HG03139 (cell line): ENCODE results near the gene FKBP6.
"Not testable (repeated sequence)": the region's sequence is repeated elsewhere in the genome, so short reads cannot be mapped to it uniquely, and the experiment has no call there.

Experiments
- ATAC-seq: cut with Tn5 transposase; IDR thresholded peaks from one replicate; pipeline ENCODE4 v1.9.1; 2021; ENCODE audit not compliant: unreplicated experiment

FKBP6 gene, protein sequence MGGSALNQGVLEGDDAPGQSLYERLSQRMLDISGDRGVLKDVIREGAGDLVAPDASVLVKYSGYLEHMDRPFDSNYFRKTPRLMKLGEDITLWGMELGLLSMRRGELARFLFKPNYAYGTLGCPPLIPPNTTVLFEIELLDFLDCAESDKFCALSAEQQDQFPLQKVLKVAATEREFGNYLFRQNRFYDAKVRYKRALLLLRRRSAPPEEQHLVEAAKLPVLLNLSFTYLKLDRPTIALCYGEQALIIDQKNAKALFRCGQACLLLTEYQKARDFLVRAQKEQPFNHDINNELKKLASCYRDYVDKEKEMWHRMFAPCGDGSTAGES

DNA sequence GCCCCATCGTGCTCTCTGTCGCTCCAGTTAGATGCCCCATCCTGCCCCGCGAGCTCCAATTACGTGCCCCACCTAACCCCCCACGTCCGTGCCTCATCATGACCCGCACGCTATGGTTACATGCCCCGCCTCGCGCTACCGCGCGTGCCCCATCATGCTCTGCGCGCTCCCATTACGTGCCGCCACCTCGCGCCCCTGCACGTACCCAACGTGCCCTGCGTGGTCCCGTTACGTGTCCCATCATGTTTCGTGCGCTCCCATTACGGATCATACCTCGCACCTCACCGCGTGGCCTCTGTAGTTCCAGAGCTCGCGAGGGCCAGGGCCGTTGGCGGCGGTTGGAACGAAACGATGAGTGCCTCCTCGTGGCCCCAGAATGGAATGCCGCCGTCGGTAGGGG, at the start of gene FKBP6, which contains the start of gene TRIM50:
FKBP6 (plus strand) TSS at position 240 of the 400 bp plus-strand sequence. CDS start 268 bp downstream, outside the sequence.
TRIM50 (minus strand) TSS at position 161 of the 400 bp plus-strand sequence. CDS start 3,295 bp downstream, outside the sequence.
- ATAC-seq = not testable (repeated sequence)

DNA sequence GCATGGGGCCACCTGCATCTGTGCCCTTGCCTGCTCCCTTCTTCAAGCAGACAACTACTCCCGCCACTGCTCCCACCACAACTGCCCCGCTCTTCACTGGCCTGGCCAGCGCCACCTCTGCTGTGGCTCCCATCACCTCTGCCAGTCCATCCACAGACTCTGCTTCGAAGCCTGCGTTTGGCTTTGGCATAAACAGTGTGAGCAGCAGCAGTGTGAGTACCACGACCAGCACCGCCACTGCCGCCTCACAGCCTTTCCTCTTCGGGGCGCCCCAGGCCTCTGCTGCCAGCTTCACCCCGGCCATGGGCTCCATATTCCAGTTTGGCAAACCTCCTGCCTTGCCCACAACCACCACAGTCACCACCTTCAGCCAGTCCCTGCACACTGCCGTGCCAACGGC, 30.7 kb upstream of the FKBP6 start:
- not testable (repeated sequence) for ATAC-seq

DNA sequence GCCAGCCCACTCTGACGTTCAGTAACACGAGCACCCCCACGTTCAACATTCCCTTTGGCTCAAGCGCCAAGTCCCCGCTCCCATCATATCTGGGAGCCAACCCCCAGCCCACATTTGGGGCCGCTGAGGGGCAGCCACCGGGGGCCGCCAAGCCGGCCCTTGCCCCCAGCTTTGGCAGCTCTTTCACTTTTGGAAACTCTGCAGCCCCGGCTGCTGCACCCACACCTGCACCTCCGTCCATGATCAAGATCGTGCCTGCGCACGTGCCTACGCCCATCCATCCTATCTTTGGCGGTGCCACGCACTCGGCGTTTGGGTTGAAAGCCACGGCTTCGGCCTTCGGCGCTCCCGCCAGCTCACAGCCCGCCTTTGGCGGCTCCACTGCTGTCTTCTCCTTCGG, 30.3 kb upstream of the FKBP6 start:
- not testable (repeated sequence) for ATAC-seq

DNA sequence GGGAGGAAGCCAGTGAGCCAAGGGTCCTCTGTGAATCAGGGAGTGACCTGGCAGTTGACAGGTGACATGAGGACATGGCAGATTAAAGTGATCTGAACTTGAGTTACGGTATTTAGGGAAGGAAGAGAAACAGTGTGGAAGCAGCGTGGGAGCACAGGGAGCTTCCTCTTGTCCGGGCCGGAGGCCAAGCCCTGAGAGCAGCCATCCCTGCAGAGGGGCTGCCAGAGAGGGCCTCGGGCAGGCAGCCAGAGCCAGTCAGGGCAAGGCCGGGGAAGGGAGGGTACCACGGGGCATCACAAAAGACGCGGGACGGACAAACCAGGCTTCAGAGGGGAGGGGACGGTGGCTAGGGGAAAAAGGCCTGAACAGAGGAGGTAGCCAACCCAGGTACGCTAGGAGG, 28.1 kb upstream of the FKBP6 start:
- ATAC-seq = not testable (repeated sequence)

DNA sequence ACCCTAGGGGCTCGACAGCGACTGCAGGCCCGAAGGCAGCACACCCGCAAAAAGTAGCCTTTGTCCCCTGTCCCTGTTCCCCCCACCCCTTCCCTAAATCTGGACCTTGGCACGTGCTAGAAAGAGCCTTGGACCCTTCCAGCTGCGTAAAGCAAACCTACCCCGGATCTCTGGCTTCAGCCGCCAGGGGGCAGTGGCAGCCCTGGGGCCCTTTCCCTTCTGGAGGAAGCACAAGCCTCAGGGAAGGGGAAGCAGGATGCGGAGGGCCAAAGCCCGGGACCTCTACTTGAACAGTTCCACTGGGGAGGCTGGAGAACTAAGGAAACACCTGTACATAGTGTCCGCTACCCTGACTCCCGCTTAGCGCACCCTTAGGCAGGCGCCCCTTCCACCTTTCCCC, 26.9 kb upstream of the FKBP6 start:
- not testable (repeated sequence) for ATAC-seq

DNA sequence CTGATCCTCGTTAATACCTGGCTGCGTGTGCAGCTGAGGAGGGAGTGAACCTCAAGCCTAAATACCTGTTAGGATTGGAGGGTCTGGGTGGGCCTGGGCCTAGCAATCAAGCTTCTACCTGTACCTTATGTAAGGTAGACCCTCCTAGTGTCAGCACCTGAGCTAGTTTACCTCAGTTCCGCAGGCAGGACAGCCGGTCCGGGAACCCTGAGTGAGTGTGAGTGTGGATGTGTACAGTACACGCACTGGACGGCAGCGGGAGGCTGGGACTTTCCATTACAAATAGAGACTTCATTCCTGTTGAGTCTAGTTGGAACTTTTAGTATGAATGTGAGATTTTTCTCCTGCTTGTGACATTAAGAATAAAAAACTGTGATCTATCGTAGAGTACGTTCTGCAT, 25.1 kb upstream of the FKBP6 start:
- not testable (repeated sequence) for ATAC-seq

DNA sequence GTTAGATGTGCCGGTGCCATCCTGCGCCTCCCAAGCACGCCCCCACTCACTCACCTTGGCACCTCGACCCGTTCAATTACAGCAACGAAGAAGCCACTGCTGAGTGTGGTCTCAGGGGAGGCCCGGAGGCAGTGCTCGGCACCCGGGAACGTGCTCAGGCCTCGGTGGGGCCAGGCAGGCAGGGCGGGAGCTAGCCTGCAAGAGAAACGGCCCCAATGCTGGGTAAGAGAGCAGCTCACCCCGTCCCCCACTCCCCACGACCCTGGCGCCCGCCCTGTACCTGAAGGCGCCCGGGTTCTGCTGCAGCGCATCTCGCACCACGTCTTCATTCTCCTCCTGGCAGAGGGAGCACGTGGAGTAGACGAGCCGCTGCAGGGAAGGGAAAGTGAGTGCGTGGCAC, 24.4 kb upstream of the FKBP6 start:
- no peak for ATAC-seq

DNA sequence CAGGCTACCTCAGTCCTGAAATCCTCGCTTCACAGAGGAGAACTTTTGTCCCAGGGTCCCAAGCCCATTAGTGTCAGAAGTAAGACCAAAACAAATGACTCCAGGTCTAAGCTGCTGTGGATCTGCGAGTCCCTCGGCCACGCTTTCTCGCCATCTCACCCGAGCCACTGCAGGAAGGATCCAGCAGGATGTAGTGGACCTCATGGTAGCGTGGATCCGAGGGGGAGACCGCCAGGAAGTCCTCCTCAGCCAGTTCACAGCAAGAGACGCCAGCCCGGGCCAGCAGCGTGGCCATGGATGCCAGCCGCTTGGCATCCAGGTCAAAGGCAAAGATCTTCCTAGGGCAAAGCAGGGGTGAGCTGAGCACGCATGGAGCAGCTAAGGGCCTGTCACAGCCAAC, 23.9 kb upstream of the FKBP6 start:
- no peak for ATAC-seq

DNA sequence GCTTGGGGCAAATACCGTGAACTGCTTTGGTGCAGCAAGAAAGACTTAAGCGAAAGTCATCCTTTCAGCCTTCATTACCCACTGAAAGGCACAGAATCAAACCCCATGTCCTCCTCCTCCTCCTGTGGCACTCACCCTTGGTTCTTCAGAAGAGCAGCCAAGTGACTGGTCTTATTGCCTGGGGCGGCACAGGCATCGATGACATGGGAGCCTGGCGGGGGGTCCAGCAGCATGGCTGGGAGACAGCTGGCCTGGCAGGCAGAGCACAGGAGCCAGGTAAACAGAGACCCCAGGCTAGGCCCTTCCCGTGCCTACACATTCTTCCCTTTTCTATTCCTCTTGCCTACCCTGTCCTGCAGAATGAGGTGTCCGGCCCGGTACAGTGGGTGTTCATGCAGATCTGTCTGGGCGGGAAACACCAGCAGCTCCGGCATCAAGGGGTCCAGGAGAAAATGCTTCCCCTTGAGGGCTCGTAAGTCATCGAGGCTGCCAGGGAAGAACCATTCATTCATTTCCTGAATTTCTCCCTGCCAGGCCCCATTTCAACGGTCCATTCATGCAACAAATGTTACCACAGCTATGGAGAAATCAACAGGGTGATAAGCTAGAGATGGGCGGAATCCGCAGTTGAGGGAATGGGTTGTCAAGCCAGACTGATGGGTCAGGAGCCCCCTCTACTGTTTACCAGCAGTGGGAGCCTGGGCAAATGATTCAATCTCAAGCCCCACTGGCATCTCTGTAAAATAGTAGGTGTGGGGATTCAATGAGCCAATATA, 23.2 kb upstream of the FKBP6 start:
- not testable (repeated sequence) for ATAC-seq

DNA sequence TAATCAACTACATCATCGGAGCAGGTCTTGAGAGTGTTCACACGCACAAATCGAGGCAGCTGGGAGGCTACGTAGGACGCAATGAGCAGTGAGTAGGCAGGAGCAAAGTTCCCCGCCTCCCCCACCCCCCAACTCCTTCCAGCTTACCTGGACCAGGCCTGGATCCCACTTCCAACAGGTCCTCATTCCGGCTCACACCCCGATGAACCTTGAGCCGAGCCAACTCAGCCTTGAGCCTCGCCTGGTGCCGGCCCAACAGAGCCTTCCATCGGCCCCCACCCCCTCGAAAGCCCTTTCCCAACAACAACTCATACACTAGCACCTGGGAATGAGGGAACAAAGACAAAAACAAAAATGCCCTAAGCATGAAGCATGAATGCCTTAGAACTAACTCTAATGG, 20.5 kb upstream of the FKBP6 start:
- ATAC-seq = no peak

DNA sequence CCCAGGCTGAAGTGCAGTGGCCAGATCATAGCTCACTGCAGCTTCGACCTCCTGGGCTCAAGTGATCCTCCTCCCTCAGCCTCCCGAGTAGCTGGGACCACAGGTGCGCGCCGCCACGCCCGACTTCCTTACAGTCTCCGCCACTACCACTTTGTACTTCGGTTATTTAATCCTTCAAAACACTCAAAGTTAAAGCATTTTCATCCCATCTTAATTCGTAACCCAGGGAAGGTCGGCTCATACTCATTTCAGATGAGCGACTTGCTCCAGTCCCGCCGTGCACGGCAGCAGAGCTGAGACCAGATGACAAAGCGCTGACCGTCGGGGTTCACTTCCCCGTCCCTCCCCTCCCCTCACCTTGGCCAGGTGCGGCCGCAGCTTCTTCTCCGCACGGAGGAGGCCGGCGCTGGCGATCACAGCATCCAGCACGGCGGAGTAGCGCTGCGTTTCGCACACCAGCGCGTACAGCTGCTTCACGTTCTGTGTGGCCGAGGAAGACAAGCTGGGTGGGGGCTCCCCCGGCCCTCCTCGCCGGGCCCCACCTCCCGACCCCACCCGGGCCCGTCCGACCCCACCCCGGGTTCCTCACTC, 19.8 kb upstream of the FKBP6 start:
- ATAC-seq = peak; percentile 29

DNA sequence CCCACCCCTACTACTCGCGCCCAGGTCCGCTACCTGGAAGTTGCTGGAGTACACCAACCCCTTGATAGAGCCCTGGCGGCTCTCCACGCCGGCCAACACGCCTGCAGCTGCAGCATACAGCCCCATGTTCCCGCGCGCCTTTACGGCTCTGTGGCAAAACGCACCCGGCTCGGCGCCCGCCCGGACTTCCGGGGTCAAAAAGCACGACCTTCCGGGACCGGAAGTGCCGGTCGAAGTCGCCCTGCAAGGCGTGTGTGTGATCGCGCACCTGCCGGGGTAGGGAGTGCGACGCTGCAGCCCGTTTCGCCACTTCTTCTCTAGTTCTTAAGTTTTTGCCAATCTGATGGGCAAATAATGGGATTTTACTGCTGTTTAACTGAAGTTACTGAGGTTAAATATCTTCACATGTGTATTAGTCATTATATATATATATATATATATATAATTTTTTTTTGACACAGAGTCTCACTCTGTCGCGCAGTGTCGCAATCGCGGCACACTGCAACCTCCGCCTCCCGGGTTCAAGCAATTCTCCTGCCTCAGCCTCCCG, 19.2 kb upstream of the FKBP6 start, which contains the start of gene NSUN5:
NSUN5 (minus strand) TSS at position 162 of the 550 bp plus-strand sequence; CDS start at position 126, 36 bp downstream.
- peak; percentile 89 for ATAC-seq

DNA sequence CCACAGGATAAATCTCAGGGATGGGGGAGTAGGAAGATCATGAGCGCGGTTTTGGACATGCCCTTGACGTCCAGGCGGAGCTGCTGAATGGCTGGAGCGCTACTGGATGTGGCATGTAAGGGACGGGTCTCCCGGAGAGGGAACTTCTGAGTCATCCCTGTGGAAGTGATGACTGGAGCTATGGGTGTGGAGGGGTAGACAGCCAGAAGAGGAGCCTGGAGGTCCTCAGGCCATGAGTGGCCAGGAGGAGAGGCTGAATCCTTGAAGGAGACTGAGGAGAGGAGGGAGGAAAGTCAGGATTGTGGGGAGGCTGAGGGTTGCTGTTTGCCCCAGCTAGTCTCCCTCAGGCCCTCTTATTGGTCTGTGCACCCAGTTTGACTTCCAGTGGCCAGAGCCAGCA, 16.5 kb upstream of the FKBP6 start:
- not testable (repeated sequence) for ATAC-seq

DNA sequence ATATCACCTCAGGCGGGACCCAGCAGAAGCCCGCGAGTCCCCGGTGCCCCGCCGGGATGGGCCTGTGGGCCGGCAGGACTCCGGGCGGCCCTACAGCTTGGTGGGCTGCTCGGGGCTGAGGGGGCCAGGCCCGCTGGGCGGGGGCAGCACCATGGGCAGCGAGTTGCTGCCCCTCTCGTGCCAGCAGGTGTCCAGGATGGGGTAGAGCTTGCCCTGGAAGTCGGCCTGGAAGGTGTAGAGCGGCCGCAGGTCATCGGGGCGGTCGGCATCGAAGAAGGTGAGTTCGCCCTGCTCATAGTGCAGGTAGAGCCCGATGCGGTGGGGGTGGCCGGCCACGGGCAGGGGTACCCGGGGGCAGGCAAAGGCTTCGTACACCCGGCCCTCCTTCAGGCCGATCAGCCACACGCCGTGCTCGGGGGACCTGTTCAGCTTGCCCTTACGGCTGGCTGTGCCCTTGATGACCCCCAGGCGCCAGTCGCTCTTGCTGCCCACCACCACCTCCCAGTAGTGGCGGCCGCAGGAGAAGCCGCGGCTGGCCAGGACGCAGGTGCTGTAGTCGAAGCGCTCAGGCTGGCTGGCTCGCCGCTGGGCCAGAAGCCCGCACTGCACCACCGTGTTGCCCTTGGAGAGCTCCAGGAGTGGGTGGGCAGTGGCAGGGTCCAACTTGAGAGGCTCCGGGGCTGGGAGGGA, 15.0 kb upstream of the FKBP6 start:
- ATAC-seq = no peak

DNA sequence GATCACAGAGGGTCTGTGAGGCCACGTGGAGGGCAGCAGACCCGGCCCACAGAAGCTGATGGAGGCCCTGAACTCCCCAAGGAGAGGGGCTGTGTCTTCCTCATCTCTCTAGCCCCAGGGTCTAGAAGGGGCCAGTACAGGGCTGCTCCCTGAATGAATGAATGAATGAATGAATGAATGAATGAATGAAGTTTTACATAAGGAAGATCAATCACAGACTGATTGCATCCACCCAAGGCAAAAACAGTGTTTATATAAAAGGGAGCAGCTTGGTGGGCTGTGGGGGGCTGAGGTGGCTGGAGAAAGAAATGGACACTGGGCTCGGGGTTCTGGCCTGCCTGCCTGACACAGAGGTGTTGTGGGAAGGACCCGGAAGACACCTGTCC, 14.4 kb upstream of the FKBP6 start:
- ATAC-seq = no peak

DNA sequence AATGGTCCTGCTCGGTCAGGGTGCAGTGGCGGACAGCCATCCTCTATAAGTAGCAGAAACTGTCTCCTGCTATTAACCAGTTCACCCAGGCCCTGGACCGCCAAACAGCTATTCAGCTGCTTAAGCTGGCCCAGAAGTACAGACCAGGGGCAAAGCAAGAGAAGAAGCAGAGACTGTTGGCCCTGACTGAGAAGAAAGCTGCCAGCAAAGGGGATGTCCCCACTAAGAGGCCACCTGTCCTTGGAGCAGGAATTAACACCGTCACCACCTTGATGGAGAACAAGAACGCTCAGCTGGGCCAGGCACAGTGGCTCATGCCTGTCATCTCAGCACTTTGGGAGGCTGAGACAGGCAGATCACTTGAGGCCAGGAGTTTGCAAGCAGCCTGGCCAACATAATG, 13.7 kb upstream of the FKBP6 start:
- ATAC-seq = no peak

DNA sequence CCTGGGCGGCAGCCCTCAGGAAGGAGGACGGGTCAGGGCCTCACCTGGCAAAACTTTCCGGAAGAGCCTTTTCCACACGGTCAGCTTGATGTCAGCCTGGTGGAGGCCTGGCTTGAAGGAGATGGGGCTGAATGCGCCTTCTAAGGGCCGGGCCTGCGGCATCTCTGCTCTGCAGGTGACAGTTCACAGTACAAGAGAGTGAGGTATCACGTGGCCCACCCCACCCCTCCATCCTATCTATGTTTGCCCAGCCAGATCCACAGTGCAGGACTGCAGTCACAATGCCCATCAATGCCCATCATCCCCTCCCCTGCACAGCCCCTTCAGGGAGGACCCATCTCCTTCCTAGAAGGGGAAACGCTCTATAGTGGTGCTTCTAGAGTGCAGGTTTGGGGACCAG, 11.4 kb upstream of the FKBP6 start:
- no peak for ATAC-seq

DNA sequence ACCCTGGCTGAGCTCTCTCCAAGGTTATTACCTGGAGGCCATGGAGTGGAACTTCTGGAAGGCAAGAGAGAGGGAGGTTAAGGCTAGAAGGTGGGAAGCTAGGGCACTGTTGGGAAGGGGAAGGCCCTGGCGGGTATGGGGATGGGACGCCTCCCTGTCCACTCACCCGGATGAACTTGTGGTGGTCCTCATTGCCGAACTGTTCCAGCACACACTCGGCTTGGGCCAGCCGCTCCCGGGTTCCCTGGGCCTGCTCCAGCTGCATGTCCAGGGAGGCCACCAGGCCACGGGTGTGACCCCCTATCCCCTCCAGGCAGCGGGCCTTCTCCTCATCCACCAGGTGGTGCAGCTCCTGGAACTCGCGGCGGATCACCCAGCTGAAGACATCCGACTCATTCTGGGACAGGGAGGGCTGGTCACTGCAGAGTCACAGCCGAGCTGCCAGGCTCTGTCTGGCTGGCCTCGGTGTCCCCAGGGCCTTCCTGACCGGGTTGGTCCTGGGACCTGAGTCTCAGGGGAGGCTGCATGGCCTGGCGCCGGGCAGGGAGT, 9.2 kb upstream of the FKBP6 start:
- ATAC-seq = not testable (repeated sequence)

DNA sequence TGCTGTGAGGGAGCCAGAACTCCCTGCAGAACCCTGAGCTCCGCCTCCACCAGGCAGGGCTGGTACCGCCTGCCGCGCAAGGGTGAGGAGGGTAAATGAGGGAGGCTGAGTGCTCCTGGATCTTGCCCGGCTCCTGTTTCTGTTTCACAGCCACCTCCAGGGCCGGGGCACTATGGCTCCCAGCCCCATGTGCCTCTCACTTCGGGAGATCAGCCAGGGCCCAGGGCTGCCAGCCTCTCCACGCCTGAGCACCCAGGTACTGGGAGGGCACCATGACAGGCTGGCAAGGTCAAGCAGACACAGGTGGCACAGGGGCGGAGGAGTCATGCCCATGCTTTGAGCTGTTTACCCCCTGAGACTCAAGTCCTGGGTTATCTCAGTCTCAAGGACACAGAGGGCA, 8.4 kb upstream of the FKBP6 start:
- not testable (repeated sequence) for ATAC-seq

DNA sequence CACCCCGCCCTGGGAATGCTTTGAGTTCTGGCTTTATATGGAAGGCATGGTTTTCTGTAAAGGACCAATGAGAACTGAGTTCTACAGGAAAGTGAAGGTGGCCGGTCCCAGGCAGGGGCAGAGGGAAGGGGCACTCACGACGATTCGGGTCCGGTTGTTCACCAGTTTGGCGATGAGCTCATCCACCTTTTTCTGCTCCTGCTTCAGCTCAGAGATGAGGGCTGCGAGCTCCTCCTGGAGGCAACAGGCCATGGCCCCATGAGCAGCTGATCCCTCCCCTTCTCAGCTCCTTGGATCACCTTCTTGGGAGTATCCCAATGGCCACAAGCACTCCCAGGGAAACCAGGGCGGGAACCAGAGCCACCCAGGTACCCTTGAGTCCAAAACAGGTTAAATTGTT, 8.0 kb upstream of the FKBP6 start:
- not testable (repeated sequence) for ATAC-seq
